Hepatocyte (in vitro differentiated cells): Measurements from ENCODE around the gene AMPD2.

Experiments used
- CTCF ChIP-seq: fragments of 200-600 bp; sonication (generic); IDR thresholded peaks from 2 replicates; pipeline ENCODE4 v1.5.1; 2016; ENCODE audit warnings: antibody characterized with exemption, mild to moderate bottlenecking; ENCODE audit not compliant: poor library complexity
- EZH2 ChIP-seq: fragments of 200-600 bp; sonication (generic); IDR thresholded peaks from 2 replicates; pipeline ENCODE4 v1.6.1; 2016; ENCODE audit warnings: antibody characterized with exemption, mild to moderate bottlenecking, borderline replicate concordance
- EZH2phosphoT487 ChIP-seq: fragments of 200-600 bp; sonication (generic); IDR thresholded peaks from one replicate; pipeline ENCODE4 v1.6.1; 2018; ENCODE audit warnings: antibody characterized with exemption, mild to moderate bottlenecking, low read depth, moderate library complexity; ENCODE audit not compliant: unreplicated experiment, severe bottlenecking

DNA sequence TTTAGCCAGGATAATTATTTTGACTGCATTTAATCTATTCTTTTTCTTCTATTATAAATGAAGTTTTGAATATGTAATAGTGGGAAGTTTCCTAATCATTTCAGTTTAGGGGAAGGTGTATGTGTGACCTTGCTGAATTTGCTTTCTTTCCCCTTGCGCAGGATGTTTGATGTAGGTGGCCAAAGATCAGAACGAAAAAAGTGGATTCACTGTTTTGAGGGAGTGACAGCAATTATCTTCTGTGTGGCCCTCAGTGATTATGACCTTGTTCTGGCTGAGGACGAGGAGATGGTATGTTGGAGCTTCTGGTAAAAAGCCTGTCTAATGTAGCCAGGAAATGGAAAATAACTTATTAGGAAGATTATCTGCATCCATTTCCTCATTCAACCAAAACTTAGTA is 33.6 kb upstream of the AMPD2 start:
- no peak for TF ChIP-seq CTCF
- TF ChIP-seq EZH2 = no peak
- TF ChIP-seq EZH2phosphoT487 = no peak
